ENCODE data around the gene OR6C75. TPM values are rescaled to one million over a fixed set of nuclear protein-coding genes. Genes with fewer than 3 reads are reported as not detected.

OR6C75 gene
- total RNA-seq, 1 donor from 2014 or later, result not detected

Other genes starting within 250 kb of the OR6C75 start
- gene OR9K2, start 236.6 kb upstream of the OR6C75 start, total RNA-seq, result not detected
- gene OR10A7, start 141.9 kb upstream of the OR6C75 start, total RNA-seq, result not detected
- not detected for gene OR6C74, start 118.4 kb upstream of the OR6C75 start, total RNA-seq
- not detected for gene OR6C6, start 66.4 kb upstream of the OR6C75 start, total RNA-seq
- not detected for gene OR6C1, start 48.6 kb upstream of the OR6C75 start, total RNA-seq
- not detected for gene OR6C3, start 32.2 kb upstream of the OR6C75 start, total RNA-seq
- gene OR6C65, start 37.6 kb downstream of the OR6C75 start, total RNA-seq, result not detected
- gene OR6C76, start 63.3 kb downstream of the OR6C75 start, total RNA-seq, result not detected
- not detected for gene OR6C2, start 81.1 kb downstream of the OR6C75 start, total RNA-seq
- not detected for gene OR6C70, start 107.2 kb downstream of the OR6C75 start, total RNA-seq
- not detected for gene OR6C68, start 129.4 kb downstream of the OR6C75 start, total RNA-seq
- not detected for gene OR6C4, start 186.6 kb downstream of the OR6C75 start, total RNA-seq
- not detected for gene OR2AP1, start 209.5 kb downstream of the OR6C75 start, total RNA-seq